KMS-11 (cell line): ENCODE data around the gene LCT.
"Not testable (repeated sequence)": the region's sequence is repeated elsewhere in the genome, so short reads cannot be mapped to it uniquely, and the experiment has no call there.

Experiments used
- H2AFZ ChIP-seq: fragments of 200-600 bp; sonication (generic); 2 replicates; pipeline ENCODE4 v1.6.1; 2016; ENCODE audit warnings: antibody characterized with exemption, mixed run types, low read depth
- H3K27ac ChIP-seq: fragments of 200-600 bp; sonication (generic); 2 replicates; pipeline ENCODE4 v1.6.1; 2016; ENCODE audit warnings: mild to moderate bottlenecking, mixed run types
- H3K27me3 ChIP-seq: fragments of 200-600 bp; sonication (generic); 2 replicates; pipeline ENCODE4 v1.6.1; 2017; ENCODE audit warnings: mild to moderate bottlenecking, low read depth, mixed run types, moderate library complexity; ENCODE audit not compliant: insufficient read depth
- H3K36me3 ChIP-seq: fragments of 200-600 bp; sonication (generic); 2 replicates; pipeline ENCODE4 v1.6.1; 2017; ENCODE audit warnings: mild to moderate bottlenecking, mixed run types; ENCODE audit not compliant: insufficient read depth
- H3K4me1 ChIP-seq: fragments of 200-600 bp; sonication (generic); 2 replicates; pipeline ENCODE4 v1.6.1; 2016; ENCODE audit warnings: mild to moderate bottlenecking, low read depth, mixed run types; ENCODE audit not compliant: poor library complexity, severe bottlenecking
- H3K4me2 ChIP-seq: fragments of 200-600 bp; sonication (generic); 2 replicates; pipeline ENCODE4 v1.7.0; 2016; ENCODE audit warnings: mild to moderate bottlenecking, mixed run types
- H3K4me3 ChIP-seq: fragments of 200-600 bp; sonication (generic); IDR thresholded peaks from 2 replicates; pipeline ENCODE4 v1.6.1; 2017; ENCODE audit warnings: low read depth, low read length, mixed read lengths; ENCODE audit not compliant: insufficient read depth
- H3K79me2 ChIP-seq: fragments of 200-600 bp; sonication (generic); 2 replicates; pipeline ENCODE4 v1.6.1; 2016; ENCODE audit warnings: low read depth, mixed run types; ENCODE audit not compliant: insufficient read depth
- H3K9ac ChIP-seq: fragments of 200-600 bp; sonication (generic); 2 replicates; pipeline ENCODE4 v1.6.1; 2016; ENCODE audit warnings: mild to moderate bottlenecking, mixed run types
- H4K20me1 ChIP-seq: fragments of 200-600 bp; sonication (generic); 2 replicates; pipeline ENCODE4 v1.6.1; 2016; ENCODE audit warnings: mild to moderate bottlenecking, mixed run types; ENCODE audit not compliant: insufficient read depth
- CTCF ChIP-seq: fragments of 200-600 bp; sonication (generic); conservative IDR thresholded peaks from 2 replicates; pipeline ENCODE4 v1.6.1; 2017; ENCODE audit warnings: low read depth, mild to moderate bottlenecking, antibody characterized with exemption, low read length, moderate library complexity, mixed read lengths

LCT gene

DNA sequence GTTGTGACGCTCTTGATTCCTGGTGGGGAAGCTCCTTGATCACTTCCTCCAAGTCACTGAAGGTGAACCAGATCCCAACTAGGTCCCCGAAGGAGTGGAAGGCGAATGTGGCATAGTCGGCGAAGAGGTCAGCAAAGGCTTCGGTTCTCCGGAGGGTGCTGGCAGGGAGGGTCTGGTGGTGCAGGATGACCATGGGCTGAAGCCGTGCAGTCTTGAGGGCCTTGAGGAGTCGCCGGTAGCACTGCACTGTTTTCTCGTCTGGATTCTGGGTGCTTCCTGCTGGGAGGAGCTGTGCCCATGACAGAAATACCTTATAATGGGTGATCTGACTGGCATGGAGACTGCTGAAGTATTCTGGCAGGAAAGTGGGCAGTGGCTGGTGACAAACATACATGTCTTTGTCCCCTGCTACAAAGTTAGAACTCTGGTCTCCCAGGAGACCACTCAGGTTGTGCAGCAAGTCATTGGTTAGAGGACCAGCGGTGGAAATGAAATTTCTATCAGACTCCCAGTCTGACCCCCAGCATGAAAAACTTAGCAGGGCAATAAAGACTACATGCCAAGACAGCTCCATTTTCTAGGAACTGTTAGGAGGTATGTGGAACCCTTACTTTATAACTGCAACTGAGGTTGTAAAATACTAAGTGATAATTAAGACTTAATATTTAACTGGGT is at the start of gene LCT:
TSS of gene LCT (minus strand) at position 589 of the 675 bp plus-strand sequence. CDS start at position 574, 15 bp downstream.
- H3K79me2 ChIP-seq = no peaks in the 10 kb centered on the region
- no peak within 1 kb of the TSS for H3K4me3 ChIP-seq
- no peaks in the 10 kb centered on the region for H4K20me1 ChIP-seq
- H3K4me2 ChIP-seq = no peak within 1 kb of the TSS
- H3K4me1 ChIP-seq = no peaks in the 10 kb centered on the region
- no peak within 1 kb of the TSS for H3K9ac ChIP-seq
- TF ChIP-seq CTCF = no peak
- no peak within 1 kb of the TSS for H2AFZ ChIP-seq
- H3K36me3 ChIP-seq = no peaks in the 10 kb centered on the region
- H3K27ac ChIP-seq = no peak within 1 kb of the TSS
- no peaks in the 10 kb centered on the region for H3K27me3 ChIP-seq

DNA sequence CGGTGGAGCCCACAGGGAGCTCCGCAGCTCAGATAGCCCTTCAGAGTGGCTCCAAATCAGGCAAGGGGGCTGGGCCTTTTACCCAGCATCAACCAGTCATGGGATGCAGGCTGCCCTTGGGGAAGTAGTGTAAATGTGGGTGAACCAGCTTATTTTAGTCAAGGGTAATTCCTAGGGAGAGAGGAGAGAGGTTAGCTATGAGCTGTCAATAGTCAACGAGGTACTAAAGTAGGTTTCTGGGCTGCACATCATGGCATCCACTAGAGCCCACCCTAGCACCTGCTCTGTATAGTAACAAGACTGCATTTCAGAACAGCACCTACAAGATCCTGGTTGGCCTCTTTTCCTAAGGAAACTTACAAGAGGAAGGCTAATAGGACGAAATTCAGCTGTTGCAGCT is 48.7 kb upstream of the LCT start:
- Histone ChIP-seq H3K79me2 (no peaks in the 10 kb centered on the region), H3K27me3 (no peaks in the 10 kb centered on the region), H2AFZ (no peak overlapping the region), H3K4me3 (no peak overlapping the region), H3K4me1 (no peaks in the 10 kb centered on the region), H3K36me3 (no peaks in the 10 kb centered on the region), H3K9ac (no peak overlapping the region), H4K20me1 (no peaks in the 10 kb centered on the region), H3K27ac (no peak overlapping the region), H3K4me2 (no peak overlapping the region)
- TF ChIP-seq CTCF = no peak

DNA sequence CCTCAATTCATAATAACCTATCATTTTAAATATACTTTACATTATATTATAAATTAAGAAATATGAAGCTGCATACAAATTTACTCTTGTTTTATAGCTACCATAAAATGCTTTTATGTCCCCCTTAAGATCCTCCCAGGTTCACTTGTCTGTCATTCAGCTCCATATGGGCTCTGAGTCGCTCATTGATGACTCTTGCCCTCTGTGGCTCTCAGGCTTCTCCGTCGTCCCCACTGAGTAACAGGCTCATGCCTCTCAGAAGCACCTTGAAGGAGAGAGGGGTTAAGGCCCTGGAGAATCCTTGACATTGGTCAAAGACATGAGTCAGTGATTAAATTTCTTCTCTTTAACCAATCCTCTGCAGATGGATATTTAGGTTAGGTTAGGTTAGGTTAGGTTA is 45.4 kb upstream of the LCT start:
- H3K27me3 ChIP-seq = no peaks in the 10 kb centered on the region
- no peaks in the 10 kb centered on the region for H3K79me2 ChIP-seq
- no peak overlapping the region for H3K4me3 ChIP-seq
- H3K4me2 ChIP-seq = no peak overlapping the region
- H3K9ac ChIP-seq = no peak overlapping the region
- H3K4me1 ChIP-seq = no peaks in the 10 kb centered on the region
- H3K36me3 ChIP-seq = no peaks in the 10 kb centered on the region
- TF ChIP-seq CTCF = no peak
- no peaks in the 10 kb centered on the region for H4K20me1 ChIP-seq
- no peak overlapping the region for H2AFZ ChIP-seq
- no peak overlapping the region for H3K27ac ChIP-seq

DNA sequence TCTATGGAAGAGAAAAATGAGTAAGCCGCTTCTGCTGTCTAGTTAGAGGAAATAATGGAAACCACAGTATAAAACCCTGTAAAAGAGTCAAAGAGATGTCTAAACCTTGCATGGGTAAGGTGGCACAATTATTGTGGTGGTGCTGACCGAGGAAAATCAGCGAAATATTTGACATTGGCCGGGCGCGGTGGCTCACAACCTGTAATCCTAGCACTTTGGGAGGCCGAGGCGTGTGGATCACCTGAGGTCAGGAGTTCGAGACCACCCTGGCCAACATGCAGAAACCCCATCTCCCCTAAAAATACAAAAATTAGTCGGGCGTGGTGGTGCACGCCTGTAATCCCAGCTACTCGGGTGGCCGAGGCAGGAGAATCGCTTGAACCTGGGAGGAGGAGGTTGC is 39.8 kb upstream of the LCT start:
- not testable (repeated sequence) for H3K4me3 ChIP-seq, H3K36me3 ChIP-seq, H3K27me3 ChIP-seq
- H3K27ac ChIP-seq = peak overlapping the region; percentile 96; the same call in 1 of the 2 replicates
- peak overlapping the region; percentile 29; the same call in 1 of the 2 replicates for H3K4me2 ChIP-seq
- peak overlapping the region; percentile 97; the same call in 1 of the 2 replicates for H3K9ac ChIP-seq
- peak overlapping the region; percentile 52; the same call in 1 of the 2 replicates for H2AFZ ChIP-seq
- H4K20me1 ChIP-seq = peaks cover 12% of the 10 kb centered on the region
- H3K4me1 ChIP-seq = peaks cover 12% of the 10 kb centered on the region
- peaks cover 40% of the 10 kb centered on the region for H3K79me2 ChIP-seq

- Histone ChIP-seq H4K20me1 (peaks cover 12% of the 10 kb centered on the region), H3K4me1 (peaks cover 12% of the 10 kb centered on the region), H3K4me2 (peak within 1 kb of the TSS; percentile 72), H3K27ac (peak within 1 kb of the TSS; percentile 96), H2AFZ (peak within 1 kb of the TSS; percentile 52; the same call in 1 of the 2 replicates), H3K36me3 (peaks cover 5% of the 10 kb centered on the region; the same call in 1 of the 2 replicates), H3K9ac (peak within 1 kb of the TSS; percentile 97), H3K27me3 (no peaks in the 10 kb centered on the region), H3K79me2 (peaks cover 40% of the 10 kb centered on the region), H3K4me3 (peak within 1 kb of the TSS; percentile 30)
- no peak for TF ChIP-seq CTCF
Observed at GRCh38 chr2:135876066-135876711, 39.2 kb upstream of the LCT start, which contains the start of gene MCM6. MCM6 (minus strand) TSS chr2:135876443; CDS start chr2:135876365, 78 bp downstream.
